ENCODE measurements around the gene PLEKHA7.

PLEKHA7 gene

DNA sequence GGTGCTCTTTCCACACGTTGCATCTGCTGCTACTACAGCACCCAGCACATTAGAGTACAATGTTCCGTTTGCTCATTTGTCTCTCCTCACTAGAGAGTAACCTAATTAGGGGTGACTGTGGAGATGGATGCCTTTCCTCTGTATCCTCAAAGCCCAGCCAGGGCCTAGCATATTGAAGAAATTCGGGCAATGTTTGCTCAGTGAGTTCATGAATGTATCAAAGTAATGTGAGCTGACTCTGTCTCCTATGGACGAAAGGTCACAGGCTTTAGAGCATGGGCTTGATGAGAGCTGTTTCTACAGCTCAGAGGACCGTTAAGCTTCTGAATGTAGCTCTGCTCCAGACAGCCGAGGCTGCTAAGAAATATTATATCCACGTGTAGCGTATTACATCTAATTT is 208.3 kb downstream of the PLEKHA7 start:
- no peak for DNase-seq

DNA sequence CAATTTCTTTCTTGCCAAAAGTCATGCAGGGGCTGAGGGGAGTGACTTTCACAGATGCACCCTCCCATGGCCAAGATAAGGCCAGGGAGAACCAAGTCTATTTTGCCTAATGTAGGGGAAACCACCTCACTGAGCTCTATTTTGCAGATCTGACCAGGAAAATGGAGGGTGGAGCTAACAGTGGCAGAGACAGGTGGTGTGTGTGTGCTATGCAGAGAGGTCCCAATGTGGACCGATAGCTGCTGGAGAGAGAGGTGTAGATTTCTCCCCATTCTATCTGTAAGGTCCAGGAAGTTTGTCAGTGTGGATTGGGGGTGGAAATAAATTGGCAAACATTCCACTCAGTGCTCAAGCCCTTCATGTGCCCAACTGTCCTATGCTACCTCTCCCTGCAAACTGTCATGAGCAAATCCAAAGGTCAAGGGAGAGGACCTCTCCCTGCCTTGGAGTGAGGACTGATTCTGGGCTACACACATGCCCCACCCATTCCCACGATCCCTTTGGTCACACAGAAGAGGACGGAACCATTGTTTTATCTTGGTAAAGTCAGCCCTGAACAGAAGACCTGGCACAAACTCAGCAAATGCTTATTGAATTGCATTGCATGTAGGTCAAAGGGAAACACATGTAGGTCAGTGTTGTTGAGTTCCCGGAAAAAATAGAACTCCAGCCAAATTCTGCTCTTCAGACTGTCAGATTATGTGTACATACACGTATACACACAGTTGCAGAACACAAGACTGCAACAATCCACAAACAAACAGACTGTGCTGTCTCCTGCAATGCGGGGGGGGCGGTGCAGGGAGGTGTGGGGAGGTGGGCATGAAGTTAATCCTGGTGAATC is 209.9 kb downstream of the PLEKHA7 start:
- no peak for DNase-seq

DNA sequence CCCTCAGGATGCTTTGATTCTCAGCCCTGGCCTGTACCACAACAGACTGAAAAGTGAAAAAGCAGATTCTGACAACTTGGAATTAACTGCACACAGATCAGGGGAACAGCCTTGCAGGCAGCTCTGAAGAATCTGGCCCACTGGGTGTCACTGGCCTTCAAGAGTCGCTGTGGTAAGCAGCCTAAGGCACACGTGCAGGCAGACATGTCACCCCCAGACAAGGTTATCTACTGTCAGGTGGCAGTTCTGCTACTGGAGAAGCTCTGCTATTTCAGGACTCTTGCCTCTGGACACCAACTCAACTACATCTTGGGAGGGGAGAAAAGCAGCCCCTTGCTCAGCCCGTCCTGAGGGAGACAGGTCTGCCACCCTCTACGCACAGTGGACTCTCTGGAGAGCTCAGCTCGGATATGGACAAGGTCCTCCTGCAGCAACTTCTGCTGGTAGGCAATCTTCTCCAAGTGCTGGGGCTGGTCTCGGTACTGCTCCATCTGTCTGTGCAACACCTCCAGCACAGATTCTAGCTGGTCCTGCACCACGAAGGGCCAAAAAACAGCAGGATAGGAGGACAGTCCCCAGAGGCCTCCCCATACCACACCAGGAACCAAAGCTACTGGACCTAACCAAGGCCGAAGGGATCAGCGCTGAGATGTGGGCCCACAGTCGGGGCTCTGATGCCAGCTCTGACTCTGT is 212.8 kb downstream of the PLEKHA7 start:
- no peak for DNase-seq

DNA sequence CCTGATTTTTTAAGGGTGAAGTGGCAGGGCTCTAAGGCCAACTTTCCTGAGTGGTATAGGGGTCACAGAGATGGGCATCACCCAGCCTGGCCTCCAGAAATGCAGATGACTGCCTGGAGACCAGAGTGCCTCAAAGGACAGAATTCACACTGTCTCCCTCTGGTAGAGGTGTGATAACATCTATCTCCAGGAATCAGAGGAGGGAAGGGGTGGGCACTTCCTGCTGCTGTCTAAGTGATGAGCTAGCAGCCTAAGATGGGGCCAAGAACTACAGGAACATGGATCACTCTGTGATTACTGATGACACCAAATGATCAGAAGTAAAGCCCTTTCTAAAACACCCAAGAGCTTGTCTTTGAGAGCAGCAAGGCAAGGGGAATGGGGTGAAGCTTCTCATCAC is 213.8 kb downstream of the PLEKHA7 start:
- no peak for DNase-seq

DNA sequence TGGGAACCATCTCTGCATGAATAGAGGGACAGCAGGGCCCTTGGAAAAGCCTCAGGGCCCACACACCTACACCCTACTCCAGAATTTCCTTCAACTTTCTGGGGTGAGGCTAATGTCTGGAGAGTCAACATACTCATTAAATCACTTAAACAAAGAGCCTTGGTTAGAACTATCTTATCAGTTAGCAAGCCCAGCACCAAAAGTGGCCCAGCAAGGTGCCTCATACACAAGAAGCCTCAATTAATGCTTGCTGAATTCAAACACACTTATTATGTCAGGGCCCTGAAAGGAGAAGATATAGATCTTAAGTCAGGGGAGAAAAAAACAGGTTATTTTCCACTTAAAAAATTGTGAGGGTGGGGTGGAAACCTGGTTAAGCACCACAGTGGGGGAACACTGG is 214.3 kb downstream of the PLEKHA7 start:
- no peak for DNase-seq

DNA sequence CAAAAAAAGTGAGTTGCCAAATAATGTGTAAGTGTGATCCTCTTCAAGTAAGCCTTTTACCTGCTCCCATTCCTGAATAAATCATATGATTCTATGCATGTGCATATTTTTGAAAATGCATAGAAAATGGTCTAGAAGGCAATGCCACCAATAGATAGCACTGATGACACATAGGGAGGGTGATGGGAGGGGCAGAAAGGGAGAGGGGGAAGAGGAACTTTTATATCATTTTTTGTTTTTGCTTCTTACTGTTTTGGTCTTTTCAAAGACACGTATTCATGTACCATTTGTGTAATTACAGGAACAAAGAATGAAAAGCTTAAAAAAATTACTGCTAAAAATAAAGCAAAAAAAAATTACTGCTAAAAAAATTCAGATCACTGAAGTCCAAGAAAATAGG is 215.0 kb downstream of the PLEKHA7 start:
- no peak for DNase-seq

DNA sequence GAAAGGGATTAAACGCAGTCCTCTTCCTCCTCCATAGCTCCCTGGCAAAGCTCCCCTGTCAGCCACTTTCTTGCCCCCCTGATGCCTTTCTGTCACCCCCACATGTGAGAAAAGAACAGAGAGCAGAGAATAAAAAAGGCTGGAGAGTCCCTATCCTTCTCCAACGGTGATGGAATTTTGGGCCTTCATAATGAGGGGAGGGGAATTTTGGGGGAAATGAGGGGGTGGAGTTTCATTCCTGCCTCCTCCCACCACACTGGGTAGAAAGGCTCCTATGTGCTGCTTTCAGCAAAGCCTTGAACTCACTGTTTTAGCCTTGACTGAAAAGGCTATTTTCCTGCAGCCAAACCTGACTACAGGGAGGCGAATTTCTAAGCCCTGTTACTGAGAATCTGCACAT is 216.4 kb downstream of the PLEKHA7 start:
- DNase-seq = no peak

DNA sequence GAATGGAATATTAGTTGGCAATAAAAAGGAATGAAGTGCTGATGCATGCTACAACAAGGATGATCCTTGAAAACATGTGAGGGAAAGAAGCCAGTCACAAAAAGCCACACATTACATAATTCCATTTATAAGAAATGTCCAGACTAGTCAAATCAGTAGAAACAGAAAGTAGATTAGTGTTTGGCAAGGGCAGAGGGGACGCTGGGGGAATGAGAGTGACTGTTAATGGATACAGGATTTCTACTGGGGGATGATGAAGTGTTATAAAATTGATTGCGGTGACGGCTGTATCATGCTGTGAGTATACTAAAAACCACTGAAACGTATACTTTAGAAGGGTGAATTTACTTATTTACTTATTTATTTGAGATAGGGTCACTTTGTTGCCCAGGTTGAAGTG is 217.9 kb downstream of the PLEKHA7 start:
- DNase-seq = no peak

DNA sequence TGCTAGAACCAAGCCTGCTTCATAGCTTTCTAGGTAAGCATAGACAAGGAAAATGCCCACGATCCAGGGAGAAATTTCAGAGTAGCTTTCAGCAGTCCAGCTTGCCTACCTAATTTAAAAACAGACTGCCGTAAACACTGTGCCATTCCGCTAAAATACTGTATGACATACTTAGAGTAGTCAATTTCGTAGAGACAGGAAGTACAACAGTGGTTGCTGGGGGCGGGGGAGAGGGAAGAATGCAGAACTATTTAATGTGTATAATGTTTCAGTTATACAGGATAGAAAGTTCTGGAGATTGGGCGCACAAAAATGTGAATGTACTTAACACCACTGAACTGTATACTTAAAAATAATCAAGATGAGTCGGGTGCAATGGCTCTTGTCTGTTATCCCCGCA is 219.1 kb downstream of the PLEKHA7 start:
- no peak for DNase-seq

DNA sequence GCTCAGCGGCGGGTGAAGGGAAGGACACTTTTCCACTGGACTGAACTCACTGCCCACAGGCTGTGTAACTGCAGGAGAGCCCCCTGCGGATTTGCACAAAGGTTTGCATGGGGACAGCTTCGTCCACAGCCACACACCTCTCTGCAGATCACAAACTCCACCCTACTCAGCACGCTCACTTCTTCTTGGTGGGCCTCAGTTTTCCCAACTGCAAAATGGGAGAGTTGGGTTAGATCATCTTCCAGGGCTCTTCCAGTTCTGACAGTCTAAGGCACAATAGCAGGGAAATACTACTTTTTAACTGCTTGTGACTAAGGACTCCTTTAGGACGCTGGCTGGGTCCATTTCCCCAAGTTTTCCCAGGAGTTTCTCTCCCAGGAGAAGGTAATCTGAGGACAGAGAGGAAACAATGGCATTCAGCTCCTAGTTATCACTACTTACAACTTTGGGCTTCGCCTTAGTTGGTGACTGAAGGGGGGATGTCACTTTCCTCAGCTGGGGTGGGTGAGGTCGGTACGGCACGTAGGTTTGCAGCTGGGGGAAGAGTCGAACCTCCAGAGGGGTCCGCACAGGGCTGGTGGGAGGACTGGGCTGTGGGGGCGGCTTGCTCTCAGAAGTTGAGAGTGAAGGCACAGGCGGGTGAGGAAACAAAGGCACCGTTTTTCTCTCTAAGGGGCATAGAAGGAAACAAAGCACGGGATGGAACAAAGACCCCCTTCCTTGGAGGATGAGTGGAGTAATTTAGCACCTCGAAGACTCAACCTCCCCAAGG is 220.0 kb downstream of the PLEKHA7 start:
- no peak for DNase-seq

DNA sequence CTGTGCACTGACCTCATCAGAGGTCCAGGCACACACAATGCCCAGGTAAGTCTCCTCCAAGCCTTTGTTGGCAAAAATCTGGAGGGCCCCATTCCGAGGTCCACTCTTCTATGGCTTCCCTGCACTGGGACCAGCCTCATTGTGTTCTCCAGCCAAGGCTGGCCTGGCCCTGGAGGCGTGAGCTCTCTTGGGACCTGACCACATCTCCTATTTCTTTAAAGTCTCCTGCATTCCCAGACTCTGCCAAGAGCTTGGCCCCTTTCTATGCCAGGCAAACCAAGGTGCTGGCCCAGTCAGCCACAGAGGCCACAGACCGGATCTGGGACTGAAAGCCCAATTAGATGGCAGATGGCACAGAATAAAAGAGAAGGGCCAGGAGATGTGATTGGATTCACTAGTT is 220.7 kb downstream of the PLEKHA7 start:
- DNase-seq = peak in 1 of 14 donors; percentile 14

DNA sequence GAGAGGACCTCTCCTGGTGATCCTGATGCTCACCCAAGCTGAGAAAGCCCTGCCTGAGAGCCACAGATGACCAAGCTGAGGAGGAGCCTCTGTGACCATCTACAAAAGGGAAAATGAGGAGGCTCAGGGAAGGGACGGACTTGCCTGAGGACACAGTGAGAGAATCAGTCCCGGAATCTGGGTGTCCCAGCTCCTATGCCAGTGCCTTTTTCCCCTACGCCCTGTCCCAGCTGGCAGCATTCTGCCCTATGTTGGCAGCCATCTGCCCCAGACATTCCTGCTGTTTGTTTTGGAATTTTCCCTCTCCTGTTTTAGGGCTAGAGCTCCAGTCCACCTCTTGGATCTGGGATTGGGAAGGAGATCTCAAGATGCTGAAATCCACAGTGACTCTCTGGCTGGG is 221.2 kb downstream of the PLEKHA7 start:
- DNase-seq = no peak

DNA sequence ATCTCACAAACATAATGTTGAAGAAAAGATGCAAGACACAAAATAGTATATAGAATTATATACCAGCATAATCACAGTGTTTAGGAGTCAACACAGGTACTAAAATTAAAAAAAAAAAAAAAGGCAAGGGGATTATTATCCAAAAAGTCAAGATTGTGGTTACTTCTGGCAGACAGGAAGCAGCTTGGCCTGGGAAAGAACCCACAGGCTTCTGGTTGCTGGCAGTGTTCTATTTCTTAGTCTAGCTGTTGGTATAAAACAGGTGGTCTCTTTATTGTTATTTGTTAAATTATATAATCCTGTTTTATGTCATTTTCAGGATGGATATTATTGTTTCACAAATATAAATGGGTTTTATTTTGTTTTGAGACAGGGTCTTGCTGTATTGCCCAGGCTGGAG is 221.8 kb downstream of the PLEKHA7 start:
- no peak for DNase-seq

DNA sequence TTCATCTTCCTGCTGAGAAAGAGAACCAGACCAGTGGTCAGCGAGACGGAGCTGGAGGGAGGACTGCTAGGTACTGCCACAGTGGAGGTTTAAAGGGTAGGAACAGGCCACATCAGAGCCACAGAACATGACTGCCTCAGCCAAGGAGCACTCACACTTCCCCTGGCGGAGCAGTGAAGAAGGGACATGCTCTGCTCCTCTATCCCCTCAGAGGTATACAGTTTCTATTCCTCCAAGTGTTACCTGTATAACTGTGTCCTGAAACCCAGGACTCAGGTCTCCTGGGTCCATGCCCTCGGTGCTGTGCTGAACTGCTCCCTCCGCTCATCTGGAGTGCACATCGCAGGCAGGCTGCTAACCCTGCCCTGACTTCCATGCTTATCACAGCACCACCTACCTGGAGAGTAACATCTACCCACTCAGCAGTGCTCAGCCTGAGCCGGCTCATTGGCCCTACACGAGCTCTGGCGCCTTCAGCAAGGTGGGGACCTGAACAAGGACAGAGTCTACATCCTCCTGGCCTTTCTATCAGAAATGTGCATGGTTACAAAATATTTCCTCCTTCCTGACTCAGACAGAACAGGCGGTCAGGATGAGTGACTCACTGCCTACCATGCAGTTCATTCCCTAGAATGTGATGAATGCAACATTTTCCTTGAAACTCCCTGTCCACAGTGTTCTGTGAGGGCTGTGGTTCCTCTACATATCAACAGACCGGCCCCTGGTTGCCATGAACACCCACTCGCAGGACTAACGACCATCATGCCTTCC is 222.8 kb downstream of the PLEKHA7 start:
- DNase-seq = no peak

DNA sequence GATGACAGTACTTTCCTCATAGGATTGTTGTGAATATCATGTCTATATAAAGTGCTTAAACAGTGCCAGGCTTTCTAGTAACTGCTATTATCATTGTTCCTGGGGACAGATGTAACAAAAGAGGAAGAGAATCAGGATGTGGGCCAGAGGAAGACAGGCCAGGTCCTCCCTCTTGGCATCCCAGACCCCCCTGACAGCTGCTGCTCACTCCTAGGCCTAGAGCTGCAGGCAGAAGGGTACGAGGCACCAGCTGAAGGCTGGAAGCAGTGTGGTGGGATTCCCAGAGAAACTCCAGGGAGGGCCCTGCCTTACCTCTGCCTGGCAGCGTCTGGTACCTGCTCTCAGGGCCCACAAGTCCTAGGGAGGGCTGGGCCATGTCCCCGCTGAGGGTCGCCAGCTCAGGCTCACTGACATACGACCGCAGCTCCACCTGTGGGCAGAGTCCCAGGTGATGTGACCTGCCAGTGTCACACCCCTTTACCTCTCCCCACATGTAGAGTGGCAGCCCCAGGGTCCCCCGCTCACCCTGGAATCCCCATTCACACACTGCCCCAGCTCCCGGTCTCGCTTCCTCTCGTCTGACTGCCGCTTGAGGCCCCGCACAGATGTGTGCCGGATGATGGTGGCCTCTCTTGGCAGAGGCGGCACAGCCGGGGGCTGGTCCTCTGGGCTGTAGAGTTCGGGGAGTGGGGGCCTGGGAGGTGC is 223.6 kb downstream of the PLEKHA7 start:
- no peak for DNase-seq

DNA sequence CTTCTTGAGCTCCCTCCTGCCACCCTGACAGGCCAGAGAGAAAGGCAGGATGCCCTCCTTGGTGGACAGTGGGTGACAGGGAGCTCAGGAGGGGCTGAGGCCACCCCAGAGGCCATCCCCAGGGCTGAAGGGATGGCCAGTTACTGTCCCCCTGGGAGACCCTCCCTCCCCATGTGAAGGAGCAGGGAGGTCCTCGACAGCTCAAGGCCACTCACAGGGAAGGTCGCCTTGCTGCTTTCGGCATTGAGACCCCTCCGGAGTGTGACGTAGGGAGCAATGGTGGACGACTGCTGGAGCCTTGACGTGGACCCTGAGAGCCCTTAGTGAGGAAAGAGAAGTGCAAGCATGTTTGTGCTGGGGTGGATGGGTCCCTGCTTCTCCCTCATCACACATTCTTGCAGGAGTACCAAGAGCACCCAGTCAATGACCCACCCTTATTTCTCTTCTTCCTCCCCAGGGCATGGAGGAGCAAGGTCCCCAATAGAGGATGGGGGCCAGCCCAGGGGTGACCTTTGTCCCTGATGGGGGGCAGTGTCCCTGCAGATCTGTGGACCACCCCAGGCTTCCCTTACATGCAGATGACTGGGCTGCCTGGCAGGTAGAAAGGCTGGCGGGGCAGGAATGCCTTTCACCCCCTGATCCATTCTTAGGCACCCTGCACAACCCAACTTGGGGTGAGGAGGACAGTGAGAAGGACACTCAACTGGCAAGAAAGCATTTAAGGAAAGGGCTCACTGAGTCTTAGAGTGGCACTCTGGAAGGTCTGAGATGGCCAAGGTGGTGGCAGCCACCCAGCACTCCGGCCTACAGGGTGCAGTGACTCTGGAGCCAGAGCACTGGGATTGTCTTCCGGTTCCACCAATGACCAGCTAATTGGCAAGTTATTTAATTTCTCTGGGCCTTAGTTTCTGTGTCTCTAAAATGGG is 224.4 kb downstream of the PLEKHA7 start:
- no peak for DNase-seq

DNA sequence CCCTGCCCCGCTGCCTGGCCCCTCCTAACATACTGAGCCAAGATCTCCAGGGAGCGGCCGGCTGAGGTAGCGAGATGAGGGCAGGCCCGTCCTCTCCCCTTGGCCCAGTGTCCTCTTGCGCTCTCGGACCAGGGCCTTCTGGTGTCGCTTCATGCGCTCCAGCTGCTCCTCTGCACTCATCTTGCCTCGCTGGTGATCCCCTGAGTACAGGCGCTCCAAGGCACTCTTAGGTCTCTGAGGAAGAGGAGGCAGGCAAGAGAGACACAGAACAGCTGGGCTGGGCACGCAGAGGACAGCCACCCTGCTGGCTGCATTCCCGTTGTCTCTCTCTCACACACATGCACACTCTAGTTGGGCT is 225.2 kb downstream of the PLEKHA7 start:
- DNase-seq = no peak

DNA sequence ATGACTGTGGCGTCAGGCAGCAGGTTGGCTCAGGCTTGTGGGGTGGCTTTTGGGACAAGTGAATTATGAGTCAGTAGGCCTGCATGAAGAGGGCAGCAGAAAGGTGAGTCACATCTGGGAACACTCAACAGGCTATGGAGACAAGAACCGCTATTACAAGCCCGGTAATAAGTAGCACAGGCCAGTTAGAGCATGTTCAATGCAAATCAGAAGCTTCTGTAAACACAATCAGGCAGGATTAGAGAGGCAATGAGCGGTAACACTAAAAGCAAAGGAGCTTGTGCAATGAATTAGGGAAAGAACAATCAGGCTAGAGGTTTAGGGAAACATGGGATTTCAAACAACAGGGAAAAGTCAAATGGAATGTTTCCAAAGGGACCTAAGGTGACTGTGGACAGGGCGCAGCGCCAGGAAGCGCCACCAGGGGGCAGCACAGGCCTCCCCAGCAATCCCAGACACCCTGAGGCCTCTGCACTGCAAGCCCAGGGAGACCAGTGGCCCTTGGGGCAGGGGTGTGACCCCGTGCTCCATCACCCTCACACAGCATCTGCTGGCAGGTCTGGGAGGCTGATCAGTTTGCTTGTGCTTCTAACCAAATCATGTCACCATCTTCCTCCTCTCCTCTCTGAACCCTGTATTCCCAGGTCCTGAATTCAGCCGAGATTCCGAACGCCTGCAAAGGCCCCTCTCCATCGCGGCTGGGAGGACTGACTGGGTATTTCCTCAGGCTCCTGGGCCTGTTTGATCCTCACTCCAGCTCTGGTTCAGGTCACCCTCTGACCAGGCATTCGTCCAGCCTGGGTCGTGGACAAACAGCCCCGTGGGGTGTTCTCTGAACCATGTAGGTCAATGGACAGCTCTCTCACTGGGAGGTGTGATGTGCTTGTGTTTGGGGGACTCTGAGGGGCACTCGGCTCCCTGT is 225.8 kb downstream of the PLEKHA7 start:
- peak in 11 of 14 donors; percentile 5 to 80 (median 37) for DNase-seq

DNA sequence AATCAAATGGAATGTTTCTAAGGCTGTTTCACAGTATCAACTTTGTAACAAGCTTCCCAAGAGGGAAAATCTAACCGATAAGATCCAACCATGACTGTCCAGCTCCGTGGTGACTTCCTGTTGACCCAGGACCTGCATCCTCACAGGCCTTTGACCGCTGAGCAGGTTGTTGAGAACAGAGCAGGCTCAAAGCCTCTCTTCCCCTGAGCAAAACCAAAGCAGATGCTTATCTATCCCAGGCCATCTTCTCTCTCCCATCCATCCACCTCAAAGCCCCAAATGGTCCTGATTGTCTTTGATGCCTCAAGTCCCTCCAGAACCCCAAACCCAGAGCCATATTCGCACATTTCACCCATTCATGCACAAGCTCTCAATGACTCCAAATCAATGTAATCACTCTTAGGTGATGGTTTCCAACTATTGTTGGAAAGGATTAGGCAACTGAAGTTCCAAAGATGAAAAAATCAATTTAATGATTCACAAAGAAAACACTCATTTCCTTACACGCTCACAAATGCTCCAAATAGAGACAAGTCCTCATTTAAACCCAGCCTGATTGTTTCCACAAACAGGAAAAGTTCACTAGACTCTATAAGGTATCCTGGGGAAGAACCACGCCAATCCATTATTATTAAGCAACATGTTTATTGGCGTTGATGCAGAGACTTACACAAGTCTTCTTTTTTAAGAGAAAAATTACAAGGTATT is 227.0 kb downstream of the PLEKHA7 start:
- DNase-seq = no peak
